Natural killer cell (primary cell): ENCODE results near the gene HS6ST3. TPM values are rescaled to one million over a fixed set of nuclear protein-coding genes. Genes with fewer than 3 reads are reported as not detected.

Source experiments
- ATAC-seq, 3 donors: fragments of 150-1000 bp in 2 of 3; fragments of 200-7000 bp in 1 of 3; cut with Tn5 transposase; 1 replicate in 1 of 3; 2 replicates in 2 of 3; pipeline ENCODE4 v1.10.0; 2021; ENCODE audit warnings: mild to moderate bottlenecking in 2 of 3, moderate library complexity in 2 of 3
- DNase-seq, 2 donors: peaks; one replicate each; pipeline versions ENCODE4 v3.0.0 to v3.0.0-alpha.2; 2013 to 2021; ENCODE audit warnings: mixed read lengths in 1 of 2
- H3K27ac ChIP-seq: one replicate; pipeline ENCODE4 v1.5.1; 2013; ENCODE audit warnings: mild to moderate bottlenecking, low read length
- H3K27me3 ChIP-seq: one replicate; pipeline ENCODE4 v1.6.1; 2013; ENCODE audit warnings: low read length; ENCODE audit not compliant: control insufficient read depth, insufficient read depth
- H3K36me3 ChIP-seq: one replicate; pipeline ENCODE4 v1.6.1; 2013; ENCODE audit warnings: low read length; ENCODE audit not compliant: control insufficient read depth, insufficient read depth
- H3K4me1 ChIP-seq: one replicate; pipeline ENCODE4 v1.6.1; 2013; ENCODE audit warnings: low read length; ENCODE audit not compliant: control insufficient read depth, insufficient read depth
- H3K4me3 ChIP-seq: one replicate; pipeline ENCODE4 v1.5.1; 2013; ENCODE audit warnings: low read length
- H3K9me3 ChIP-seq: one replicate; pipeline ENCODE4 v1.6.1; 2013; ENCODE audit warnings: low read length; ENCODE audit not compliant: control insufficient read depth, insufficient read depth
- H3K27ac Mint-ChIP-seq, 2 donors: one replicate each; pipeline ENCODE4 v1.8.0; 2022; ENCODE audit warnings: mild to moderate bottlenecking in 2 of 2, mixed read lengths in 2 of 2, moderate library complexity in 1 of 2
- H3K27me3 Mint-ChIP-seq, 2 donors: one replicate each; pipeline ENCODE4 v1.8.0; 2022; ENCODE audit warnings: low read depth in 2 of 2, mixed read lengths in 2 of 2
- H3K36me3 Mint-ChIP-seq: one replicate; pipeline ENCODE4 v1.8.0; 2022; ENCODE audit warnings: mixed read lengths
- H3K4me1 Mint-ChIP-seq, 2 donors: one replicate each; pipeline ENCODE4 v1.8.0; 2022; ENCODE audit warnings: mixed read lengths in 2 of 2
- H3K4me3 Mint-ChIP-seq: one replicate; pipeline ENCODE4 v1.8.0; 2022; ENCODE audit warnings: mild to moderate bottlenecking, moderate library complexity, mixed read lengths
- H3K9me3 Mint-ChIP-seq, 2 donors: one replicate each; pipeline ENCODE4 v1.8.0; 2022; ENCODE audit warnings: mixed read lengths in 2 of 2
- CTCF ChIP-seq: fragments of 200-600 bp; IDR thresholded peaks from one replicate; pipeline ENCODE4 v1.8.0; 2022; ENCODE audit warnings: antibody characterized with exemption
- WGBS: methylation state at CpG from one replicate; pipeline ENCODE4 v1.1.7; 2013; ENCODE audit warnings: missing lambda C conversion rate; ENCODE audit not compliant: insufficient coverage; 5-methylcytosine and 5-hydroxymethylcytosine counted together
- intact Hi-C: fragments of 100-400 bp; cut with micrococcal nuclease; formaldehyde crosslinking; loops from one replicate; pipeline ENCODE4 v1.14.2; 2022
- total RNA-seq, 4 donors: library from RNA; stranded (reverse); fragments of 120-200 nt in 1 of 4; gene quantifications; one replicate each; pipeline versions ENCODE4 v1.2.3 to v1.2.4, GENCODE V29; 2013 to 2022

HS6ST3 gene
- total RNA-seq, 3 donors from 2014 or later (not counting 1 experiment from before 2014, with no cell fraction given): not detected

GRCh38 chr13:96444676-96445075 lies 354.8 kb downstream of the HS6ST3 start:
- Mint-ChIP-seq H3K36me3 (no peaks in the 10 kb centered on the region), H3K4me1 (no peaks in the 10 kb centered on the region), H3K27ac (no peak overlapping the region), H3K9me3 (peaks cover 5 to 14% of the 10 kb centered on the region in 2 donors), H3K27me3 (no peaks in the 10 kb centered on the region), H3K4me3 (no peak overlapping the region)
- Histone ChIP-seq H3K4me1 (no peaks in the 10 kb centered on the region), H3K9me3 (no peaks in the 10 kb centered on the region), H3K4me3 (no peak overlapping the region), H3K36me3 (no peaks in the 10 kb centered on the region), H3K27me3 (no peaks in the 10 kb centered on the region), H3K27ac (no peak overlapping the region)
- DNase-seq (no peak), ATAC-seq (no peak)
- TF ChIP-seq CTCF: no peak
- intact Hi-C loops: no loop called here
- 61% methylated on average over 2 of the region's 3 CpGs for WGBS

- H3K36me3 Mint-ChIP-seq: no peaks in the 10 kb centered on the region
- Histone ChIP-seq H3K36me3 (no peaks in the 10 kb centered on the region), H3K4me1 (no peaks in the 10 kb centered on the region), H3K9me3 (no peaks in the 10 kb centered on the region), H3K27ac (no peak overlapping the region), H3K27me3 (no peaks in the 10 kb centered on the region), H3K4me3 (no peak overlapping the region)
- no peak overlapping the region for H3K27ac Mint-ChIP-seq
- ATAC-seq: no peak
- no peak for DNase-seq
- H3K4me3 Mint-ChIP-seq: no peak overlapping the region
- no peaks in the 10 kb centered on the region for H3K27me3 Mint-ChIP-seq
- H3K4me1 Mint-ChIP-seq: no peaks in the 10 kb centered on the region
- no CpG with 5 or more reads among the region's 1 CpG for WGBS
- intact Hi-C loops: no loop called here
- TF ChIP-seq CTCF: no peak
- H3K9me3 Mint-ChIP-seq: peaks cover 2 to 3% of the 10 kb centered on the region in 2 donors
Observed at GRCh38 chr13:96449920-96450319, 360.0 kb downstream of the HS6ST3 start.

DNA sequence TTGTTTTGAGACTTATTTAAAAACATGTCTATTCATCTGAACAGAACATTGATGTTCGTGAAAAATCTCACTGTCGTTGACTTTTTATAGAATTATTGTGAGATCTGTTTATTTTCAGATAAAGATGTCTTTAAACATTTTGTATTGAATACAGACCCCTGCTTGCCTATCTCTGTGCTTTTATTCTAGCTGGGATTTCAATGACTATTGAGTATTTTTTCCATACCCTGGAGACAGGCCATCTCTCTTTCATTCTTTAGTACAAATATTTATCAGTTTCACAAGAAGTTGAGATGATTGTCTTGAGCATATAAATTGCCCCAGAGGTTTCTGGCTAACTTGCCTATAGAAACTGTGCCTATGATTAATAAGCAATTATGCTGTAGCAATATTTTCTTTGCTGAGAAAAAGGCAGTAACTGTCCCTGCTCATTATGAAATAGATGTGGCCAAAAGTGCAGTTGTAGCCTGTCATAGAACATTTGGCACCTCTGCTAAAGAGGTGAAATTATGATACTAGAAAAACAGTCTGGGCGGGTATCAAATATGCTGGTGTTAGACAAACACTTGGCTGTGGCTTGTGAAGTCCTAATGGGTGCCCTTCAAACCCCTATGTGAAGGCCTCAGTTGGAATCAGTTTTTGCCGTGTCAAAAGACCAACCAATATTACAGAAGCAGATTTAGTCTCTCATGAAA lies 360.6 kb downstream of the HS6ST3 start:
- ATAC-seq (no peak), DNase-seq (no peak)
- Histone ChIP-seq H3K4me1 (no peaks in the 10 kb centered on the region), H3K36me3 (no peaks in the 10 kb centered on the region), H3K27me3 (no peaks in the 10 kb centered on the region), H3K4me3 (no peak overlapping the region), H3K27ac (no peak overlapping the region), H3K9me3 (peaks cover 2% of the 10 kb centered on the region)
- no peak overlapping the region for H3K27ac Mint-ChIP-seq
- TF ChIP-seq CTCF: no peak
- H3K9me3 Mint-ChIP-seq: peaks cover 2 to 3% of the 10 kb centered on the region in 2 donors
- H3K27me3 Mint-ChIP-seq: no peaks in the 10 kb centered on the region
- intact Hi-C loops: no loop called here
- 87% methylated on average over 4 of the region's 4 CpGs for WGBS
- no peak overlapping the region for H3K4me3 Mint-ChIP-seq
- H3K4me1 Mint-ChIP-seq: no peaks in the 10 kb centered on the region
- no peaks in the 10 kb centered on the region for H3K36me3 Mint-ChIP-seq

GRCh38 chr13:96454466-96454865 lies 364.6 kb downstream of the HS6ST3 start:
- H3K9me3 ChIP-seq: peaks cover 2% of the 10 kb centered on the region
- H3K9me3 Mint-ChIP-seq: peaks cover 4 to 5% of the 10 kb centered on the region in 2 donors
- intact Hi-C loops: no loop called here
- no peaks in the 10 kb centered on the region for H3K27me3 Mint-ChIP-seq
- H3K27ac Mint-ChIP-seq: no peak overlapping the region
- H3K4me3 ChIP-seq: no peak overlapping the region
- WGBS: no CpG with 5 or more reads among the region's 2 CpGs
- DNase-seq (no peak), ATAC-seq (no peak)
- no peaks in the 10 kb centered on the region for H3K4me1 Mint-ChIP-seq
- no peaks in the 10 kb centered on the region for H3K36me3 Mint-ChIP-seq
- H3K4me3 Mint-ChIP-seq: no peak overlapping the region
- H3K4me1 ChIP-seq: no peaks in the 10 kb centered on the region
- TF ChIP-seq CTCF: no peak
- no peaks in the 10 kb centered on the region for H3K36me3 ChIP-seq
- H3K27me3 ChIP-seq: no peaks in the 10 kb centered on the region
- no peak overlapping the region for H3K27ac ChIP-seq
